WTC11 (cell line): ENCODE data around the gene WWOX. TPM values are rescaled to one million over a fixed set of nuclear protein-coding genes. Genes with fewer than 3 reads are reported as not detected.

Experiments used
- ATAC-seq: fragments of 200-7000 bp; cut with Tn5 transposase; 2 replicates; pipeline ENCODE4 v1.10.0; 2021; ENCODE audit warnings: mild to moderate bottlenecking, moderate library complexity
- CTCF ChIA-PET: fragments of 300-600 bp; sonication (Branson Sonifier 250); formaldehyde crosslinking; loops from one replicate; lab custom pipeline; 2021; ENCODE audit warnings: antibody characterized with exemption; lab: Charles Lee
- POLR2A ChIA-PET: fragments of 350-600 bp; sonication (Branson Sonifier 250); formaldehyde crosslinking; loops from one replicate; lab custom pipeline; 2021; ENCODE audit warnings: antibody characterized with exemption; lab: Charles Lee
- DNase-seq: peaks from one replicate; pipeline ENCODE4 v3.0.0; 2021; ENCODE audit warnings: low spot score
- H3K27ac Mint-ChIP-seq: 2 replicates; pipeline ENCODE4 v1.8.0; 2021; ENCODE audit warnings: mixed read lengths
- H3K27me3 Mint-ChIP-seq: 2 replicates; pipeline ENCODE4 v1.8.0; 2021; ENCODE audit warnings: low read depth, mild to moderate bottlenecking, moderate library complexity, mixed read lengths
- H3K36me3 Mint-ChIP-seq: 2 replicates; pipeline ENCODE4 v1.8.0; 2021; ENCODE audit warnings: mixed read lengths
- H3K4me1 Mint-ChIP-seq: 2 replicates; pipeline ENCODE4 v1.8.0; 2022; ENCODE audit warnings: mixed read lengths
- H3K4me3 Mint-ChIP-seq: 2 replicates; pipeline ENCODE4 v1.8.0; 2021; ENCODE audit warnings: mild to moderate bottlenecking, moderate library complexity, mixed read lengths
- H3K9me3 Mint-ChIP-seq: 2 replicates; pipeline ENCODE4 v1.8.0; 2021; ENCODE audit warnings: mixed read lengths
- ATF3 ChIP-seq: sonication (generic); formaldehyde crosslinking; conservative IDR thresholded peaks from 2 replicates; pipeline ENCODE4 v1.8.1; 2022; ENCODE audit warnings: mild to moderate bottlenecking, missing genetic modification reagents
- CDX4 ChIP-seq: fragments of 250-450 bp; sonication (Bioruptor Pico); IDR thresholded peaks from 2 replicates; pipeline ENCODE4 v1.9.0; 2021; ENCODE audit warnings: moderate library complexity, mild to moderate bottlenecking, inconsistent platforms, borderline replicate concordance
- CREB1 ChIP-seq: sonication (generic); formaldehyde crosslinking; IDR thresholded peaks from 2 replicates; pipeline ENCODE4 v1.8.0; 2023; ENCODE audit warnings: mild to moderate bottlenecking, missing genetic modification reagents
- CREM ChIP-seq: sonication (generic); formaldehyde crosslinking; IDR thresholded peaks from 2 replicates; pipeline ENCODE4 v1.8.1; 2022; ENCODE audit warnings: mild to moderate bottlenecking, missing genetic modification reagents, moderate library complexity
- ELF4 ChIP-seq: sonication (generic); formaldehyde crosslinking; IDR thresholded peaks from 2 replicates; pipeline ENCODE4 v1.8.1; 2022; ENCODE audit warnings: low read depth, mild to moderate bottlenecking, moderate library complexity, missing genetic modification reagents
- FOXJ3 ChIP-seq: sonication (generic); formaldehyde crosslinking; IDR thresholded peaks from 2 replicates; pipeline ENCODE4 v1.9.0; 2021; ENCODE audit warnings: missing genetic modification reagents, mild to moderate bottlenecking, borderline replicate concordance
- FOXK1 ChIP-seq: sonication (generic); formaldehyde crosslinking; IDR thresholded peaks from 2 replicates; pipeline ENCODE4 v1.8.0; 2022; ENCODE audit warnings: mild to moderate bottlenecking, moderate library complexity, missing genetic modification reagents
- FOXP1 ChIP-seq: sonication (generic); formaldehyde crosslinking; IDR thresholded peaks from 2 replicates; pipeline ENCODE4 v1.8.0; 2022; ENCODE audit warnings: missing genetic modification reagents, mild to moderate bottlenecking, moderate library complexity, borderline replicate concordance
- HMGA2 ChIP-seq: fragments of 250-450 bp; sonication (Bioruptor Pico); IDR thresholded peaks from 2 replicates; pipeline ENCODE4 v1.4.0; 2021; ENCODE audit warnings: mild to moderate bottlenecking, moderate library complexity
- KAT7 ChIP-seq: sonication (generic); formaldehyde crosslinking; IDR thresholded peaks from 2 replicates; pipeline ENCODE4 v1.8.1; 2023; ENCODE audit warnings: missing genetic modification reagents, mild to moderate bottlenecking, borderline replicate concordance
- MAX ChIP-seq: sonication (generic); formaldehyde crosslinking; IDR thresholded peaks from 2 replicates; pipeline ENCODE4 v1.8.0; 2022; ENCODE audit warnings: mild to moderate bottlenecking, missing genetic modification reagents
- MYBL2 ChIP-seq: sonication (generic); formaldehyde crosslinking; IDR thresholded peaks from 2 replicates; pipeline ENCODE4 v1.8.1; 2023; ENCODE audit warnings: mild to moderate bottlenecking, moderate library complexity, missing genetic modification reagents
- NFYB ChIP-seq: sonication (generic); formaldehyde crosslinking; conservative IDR thresholded peaks from 2 replicates; pipeline ENCODE4 v1.8.0; 2022; ENCODE audit warnings: low read depth, missing genetic modification reagents
- NR2C2 ChIP-seq: sonication (generic); formaldehyde crosslinking; IDR thresholded peaks from 2 replicates; pipeline ENCODE4 v1.8.0; 2022; ENCODE audit warnings: mild to moderate bottlenecking, missing genetic modification reagents
- SMAD4 ChIP-seq: sonication (generic); formaldehyde crosslinking; IDR thresholded peaks from 2 replicates; pipeline ENCODE4 v1.8.0; 2022; ENCODE audit warnings: mild to moderate bottlenecking, missing genetic modification reagents
- TCF7 ChIP-seq: sonication (generic); formaldehyde crosslinking; IDR thresholded peaks from 2 replicates; pipeline ENCODE4 v1.8.0; 2022; ENCODE audit warnings: mild to moderate bottlenecking, low read depth, missing genetic modification reagents, moderate library complexity
- TEAD4 ChIP-seq: sonication (generic); formaldehyde crosslinking; IDR thresholded peaks from 2 replicates; pipeline ENCODE4 v1.8.0; 2022; ENCODE audit warnings: mild to moderate bottlenecking, missing genetic modification reagents
- USF1 ChIP-seq: sonication (generic); formaldehyde crosslinking; IDR thresholded peaks from 2 replicates; pipeline ENCODE4 v1.8.0; 2022; ENCODE audit warnings: mild to moderate bottlenecking, missing genetic modification reagents
- ZMAT4 ChIP-seq: fragments of 250-450 bp; sonication (Bioruptor Pico); IDR thresholded peaks from 2 replicates; pipeline ENCODE4 v1.9.0; 2021; ENCODE audit warnings: mild to moderate bottlenecking
- ZNF138 ChIP-seq: sonication (generic); formaldehyde crosslinking; conservative IDR thresholded peaks from 2 replicates; pipeline ENCODE4 v1.8.1; 2022; ENCODE audit warnings: mild to moderate bottlenecking, moderate library complexity, missing genetic modification reagents
- ZNF219 ChIP-seq: sonication (generic); formaldehyde crosslinking; IDR thresholded peaks from 2 replicates; pipeline ENCODE4 v1.8.0; 2023; ENCODE audit warnings: missing genetic modification reagents, mild to moderate bottlenecking, borderline replicate concordance
- ZNF263 ChIP-seq: sonication (generic); formaldehyde crosslinking; IDR thresholded peaks from 2 replicates; pipeline ENCODE4 v1.8.1; 2022; ENCODE audit warnings: low read depth, mild to moderate bottlenecking, moderate library complexity, missing genetic modification reagents
- ZNF396 ChIP-seq: fragments of 250-450 bp; sonication (Bioruptor Pico); IDR thresholded peaks from 2 replicates; pipeline ENCODE4 v1.8.0; 2021; ENCODE audit warnings: mild to moderate bottlenecking, moderate library complexity, borderline replicate concordance
- ZNF416 ChIP-seq: fragments of 250-450 bp; sonication (Bioruptor Pico); IDR thresholded peaks from 2 replicates; pipeline ENCODE4 v1.9.0; 2021; ENCODE audit warnings: mild to moderate bottlenecking, inconsistent platforms
- ZNF512 ChIP-seq: sonication (generic); formaldehyde crosslinking; IDR thresholded peaks from 2 replicates; pipeline ENCODE4 v1.8.1; 2022; ENCODE audit warnings: missing genetic modification reagents, borderline replicate concordance
- ZSCAN18 ChIP-seq: fragments of 250-450 bp; sonication (Bioruptor Pico); IDR thresholded peaks from 2 replicates; pipeline ENCODE4 v2.1.2; 2022; ENCODE audit warnings: mild to moderate bottlenecking, moderate library complexity
- total RNA-seq: library from RNA; stranded (reverse); gene quantifications from 3 replicates; pipeline ENCODE4 v1.2.3, GENCODE V29; 2021

The WWOX gene
- total RNA-seq, 1 experiment from 2014 or later, result 15.7 TPM

GRCh38 chr16:78537511-78537910, 438.1 kb downstream of the WWOX start:
- Mint-ChIP-seq H3K9me3 (no peaks in the 10 kb centered on the region), H3K27ac (no peak overlapping the region), H3K36me3 (no peaks in the 10 kb centered on the region), H3K27me3 (no peaks in the 10 kb centered on the region), H3K4me3 (no peak overlapping the region), H3K4me1 (no peaks in the 10 kb centered on the region)
- no peak for ATAC-seq
- DNase-seq, result no peak
- POLR2A ChIA-PET, result interaction anchor here (0.6 kb wide), 1 partner anchor 87 kb away, joined by 3 read pairs; no protein-coding TSS in a partner anchor
- CTCF ChIA-PET, result no interaction called here
- TF ChIP-seq ZNF263 (no peak), SMAD4 (CRISPR knock-in tag) (no peak), ZNF396 (CRISPR knock-in tag) (no peak), MYBL2 (CRISPR knock-in tag) (no peak), TCF7 (CRISPR knock-in tag) (no peak), MAX (CRISPR knock-in tag) (no peak), TEAD4 (CRISPR knock-in tag) (no peak), ZNF219 (CRISPR knock-in tag) (no peak), USF1 (CRISPR knock-in tag) (no peak), NFYB (CRISPR knock-in tag) (no peak)

GRCh38 chr16:78538292-78538691, 438.8 kb downstream of the WWOX start:
- ChIA-PET CTCF (no interaction called here), POLR2A (interaction anchor here (0.6 kb wide), 1 partner anchor 86 kb away, joined by 3 read pairs; no protein-coding TSS in a partner anchor)
- DNase-seq (no peak), ATAC-seq (no peak)
- no peak overlapping the region for H3K27ac Mint-ChIP-seq
- H3K4me1 Mint-ChIP-seq, result no peaks in the 10 kb centered on the region
- no peaks in the 10 kb centered on the region for H3K9me3 Mint-ChIP-seq
- TF ChIP-seq KAT7 (CRISPR knock-in tag), result no peak
- no peak overlapping the region for H3K4me3 Mint-ChIP-seq
- H3K27me3 Mint-ChIP-seq, result no peaks in the 10 kb centered on the region
- no peaks in the 10 kb centered on the region for H3K36me3 Mint-ChIP-seq

- Mint-ChIP-seq H3K27ac (no peak overlapping the region), H3K4me3 (no peak overlapping the region), H3K4me1 (no peaks in the 10 kb centered on the region), H3K36me3 (no peaks in the 10 kb centered on the region), H3K27me3 (no peaks in the 10 kb centered on the region), H3K9me3 (no peaks in the 10 kb centered on the region)
- no peak for ATAC-seq
- no peak for DNase-seq
- CTCF ChIA-PET, result no interaction called here
- POLR2A ChIA-PET, result no interaction called here
- no peak for TF ChIP-seq ZNF138
- TF ChIP-seq ELF4 (CRISPR knock-in tag), result no peak
- TF ChIP-seq KAT7 (CRISPR knock-in tag), result no peak
- TF ChIP-seq ZSCAN18, result no peak
- no peak for TF ChIP-seq MYBL2 (CRISPR knock-in tag)
- no peak for TF ChIP-seq HMGA2
- no peak for TF ChIP-seq ZMAT4
- TF ChIP-seq ATF3 (CRISPR knock-in tag), result no peak
- TF ChIP-seq SMAD4 (CRISPR knock-in tag), result no peak
- TF ChIP-seq FOXP1, result no peak
- TF ChIP-seq CREB1 (CRISPR knock-in tag), result no peak
- TF ChIP-seq FOXK1, result no peak
- TF ChIP-seq ZNF263, result no peak
- no peak for TF ChIP-seq NR2C2 (CRISPR knock-in tag)
- TF ChIP-seq ZNF416 (CRISPR knock-in tag), result no peak
- TF ChIP-seq FOXJ3 (CRISPR knock-in tag), result no peak
- TF ChIP-seq CDX4 (CRISPR knock-in tag), result no peak
- no peak for TF ChIP-seq ZNF512 (CRISPR knock-in tag)
- TF ChIP-seq CREM, result no peak
- no peak for TF ChIP-seq NFYB (CRISPR knock-in tag)
- TF ChIP-seq, all 79 proteins: peak for 0
These were observed 439.5 kb downstream of the WWOX start for GRCh38 chr16:78538919-78539318.
